C4-2B (cell line): ENCODE results near the gene FGF10.

ENCODE experiments used
- ZFX ChIP-seq: fragments of 450-650 bp; IDR thresholded peaks from 2 replicates; pipeline ENCODE4 v1.6.1; 2017
- TF ChIP-seq, protein P1 (sequence below): fragments of 450-650 bp; conservative IDR thresholded peaks from 2 replicates; pipeline ENCODE4 v1.5.1; 2017; ENCODE audit warnings: mild to moderate bottlenecking

DNA sequence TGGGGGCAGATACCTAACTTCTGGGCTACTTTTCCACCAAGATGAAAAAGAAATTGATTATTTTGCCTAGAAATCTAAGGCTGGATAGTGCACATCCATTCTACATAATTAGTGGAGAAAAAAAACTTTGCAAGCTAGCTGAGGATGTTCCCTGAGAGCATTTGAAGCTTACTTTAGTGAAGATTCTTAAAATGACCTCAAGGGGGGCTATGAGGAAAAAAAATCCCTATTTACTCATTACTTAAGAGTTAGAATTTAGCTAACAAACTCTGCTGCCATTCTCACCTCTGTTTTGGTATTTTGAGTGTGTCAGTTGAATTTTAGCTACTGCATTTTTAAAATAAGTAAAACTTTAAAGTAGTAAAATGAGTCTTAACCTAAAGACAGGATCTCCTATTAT is 9.2 kb upstream of the FGF10 start:
- TF ChIP-seq, protein P1, sequence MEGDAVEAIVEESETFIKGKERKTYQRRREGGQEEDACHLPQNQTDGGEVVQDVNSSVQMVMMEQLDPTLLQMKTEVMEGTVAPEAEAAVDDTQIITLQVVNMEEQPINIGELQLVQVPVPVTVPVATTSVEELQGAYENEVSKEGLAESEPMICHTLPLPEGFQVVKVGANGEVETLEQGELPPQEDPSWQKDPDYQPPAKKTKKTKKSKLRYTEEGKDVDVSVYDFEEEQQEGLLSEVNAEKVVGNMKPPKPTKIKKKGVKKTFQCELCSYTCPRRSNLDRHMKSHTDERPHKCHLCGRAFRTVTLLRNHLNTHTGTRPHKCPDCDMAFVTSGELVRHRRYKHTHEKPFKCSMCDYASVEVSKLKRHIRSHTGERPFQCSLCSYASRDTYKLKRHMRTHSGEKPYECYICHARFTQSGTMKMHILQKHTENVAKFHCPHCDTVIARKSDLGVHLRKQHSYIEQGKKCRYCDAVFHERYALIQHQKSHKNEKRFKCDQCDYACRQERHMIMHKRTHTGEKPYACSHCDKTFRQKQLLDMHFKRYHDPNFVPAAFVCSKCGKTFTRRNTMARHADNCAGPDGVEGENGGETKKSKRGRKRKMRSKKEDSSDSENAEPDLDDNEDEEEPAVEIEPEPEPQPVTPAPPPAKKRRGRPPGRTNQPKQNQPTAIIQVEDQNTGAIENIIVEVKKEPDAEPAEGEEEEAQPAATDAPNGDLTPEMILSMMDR = no peak
- TF ChIP-seq ZFX = no peak
